ENCODE data around the gene ZNF425.

The ZNF425 gene

GRCh38 chr7:149171892-149172533, 45.9 kb upstream of the ZNF425 start:
- Histone ChIP-seq H3K9me3 (ENCODE audit: insufficient read depth, low read length, severe bottlenecking) (no peaks in the 10 kb centered on the region), H3K36me3 (ENCODE audit: insufficient read depth, low read length) (peaks cover 72% of the 10 kb centered on the region), H2AFZ (ENCODE audit: low read depth, low read length) (no peak overlapping the region), H3K4me1 (ENCODE audit: insufficient read depth, low read length) (no peaks in the 10 kb centered on the region), H3K27me3 (ENCODE audit: insufficient read depth, low read length, poor library complexity) (no peaks in the 10 kb centered on the region), H3K4me2 (ENCODE audit: insufficient read depth, low read length) (no peak overlapping the region), H3K9ac (ENCODE audit: low read depth, low read length) (no peak overlapping the region), H3K27ac (ENCODE audit: low read length) (no peak overlapping the region), H3K4me3 (ENCODE audit: low read depth in 1 of 2, low read length in 2 of 2) (no peak overlapping the region), H3K79me2 (ENCODE audit: insufficient read depth, low read length) (peaks cover 3% of the 10 kb centered on the region; the same call in 1 of the 2 replicates), H4K20me1 (ENCODE audit: insufficient read depth, low read length) (no peaks in the 10 kb centered on the region)
- no peak for ATAC-seq (ENCODE audit: insufficient read depth, low read depth)
- TF ChIP-seq EZH2 (IDR thresholded peaks at IDR 0.05; ENCODE audit: borderline replicate concordance, low read depth, low read length, severe bottlenecking): no peak
- TF ChIP-seq CTCF (IDR thresholded peaks at IDR 0.05; ENCODE audit: borderline replicate concordance, extremely low read depth, low read length, poor library complexity, severe bottlenecking): no peak
- no peak for DNase-seq

- H3K4me3 ChIP-seq (ENCODE audit: low read depth in 1 of 2, low read length in 2 of 2): no peak overlapping the region
- H2AFZ ChIP-seq (ENCODE audit: low read depth, low read length): no peak overlapping the region
- no peak for TF ChIP-seq EZH2 (IDR thresholded peaks at IDR 0.05; ENCODE audit: borderline replicate concordance, low read depth, low read length, severe bottlenecking)
- no peak for TF ChIP-seq CTCF (IDR thresholded peaks at IDR 0.05; ENCODE audit: borderline replicate concordance, extremely low read depth, low read length, poor library complexity, severe bottlenecking)
- H3K79me2 ChIP-seq (ENCODE audit: insufficient read depth, low read length): peaks cover under 1% of the 10 kb centered on the region; the same call in 1 of the 2 replicates
- no peak overlapping the region for H3K4me2 ChIP-seq (ENCODE audit: insufficient read depth, low read length)
- no peaks in the 10 kb centered on the region for H3K9me3 ChIP-seq (ENCODE audit: insufficient read depth, low read length, severe bottlenecking)
- H3K4me1 ChIP-seq (ENCODE audit: insufficient read depth, low read length): no peaks in the 10 kb centered on the region
- H3K27ac ChIP-seq (ENCODE audit: low read length): no peak overlapping the region
- H3K9ac ChIP-seq (ENCODE audit: low read depth, low read length): no peak overlapping the region
- ATAC-seq (ENCODE audit: insufficient read depth, low read depth): no peak
- no peak for DNase-seq
- no peaks in the 10 kb centered on the region for H4K20me1 ChIP-seq (ENCODE audit: insufficient read depth, low read length)
- H3K36me3 ChIP-seq (ENCODE audit: insufficient read depth, low read length): peaks cover 71% of the 10 kb centered on the region
- H3K27me3 ChIP-seq (ENCODE audit: insufficient read depth, low read length, poor library complexity): no peaks in the 10 kb centered on the region
These were observed 40.7 kb upstream of the ZNF425 start for GRCh38 chr7:149166630-149167352.

DNA sequence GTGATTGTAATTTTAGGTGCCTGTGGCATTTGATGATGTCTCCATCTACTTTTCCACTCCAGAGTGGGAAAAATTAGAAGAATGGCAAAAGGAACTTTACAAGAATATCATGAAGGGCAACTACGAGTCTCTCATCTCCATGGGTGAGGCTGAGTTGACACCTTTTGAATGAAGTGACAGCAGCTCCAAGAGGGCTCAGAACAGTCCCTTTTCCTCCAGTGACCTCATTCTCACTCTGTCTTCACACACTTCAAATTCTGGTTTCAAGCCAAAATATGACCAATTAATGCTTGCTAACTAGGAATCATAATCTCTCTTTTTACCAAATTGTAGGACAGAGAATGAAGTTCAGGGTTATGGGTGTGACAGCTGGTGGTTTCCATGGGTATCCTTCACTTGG, 40.0 kb upstream of the ZNF425 start:
- DNase-seq (no peak), ATAC-seq (ENCODE audit: insufficient read depth, low read depth) (no peak)
- Histone ChIP-seq H3K4me3 (ENCODE audit: low read depth in 1 of 2, low read length in 2 of 2) (no peak overlapping the region), H3K36me3 (ENCODE audit: insufficient read depth, low read length) (peaks cover 77% of the 10 kb centered on the region), H4K20me1 (ENCODE audit: insufficient read depth, low read length) (no peaks in the 10 kb centered on the region), H2AFZ (ENCODE audit: low read depth, low read length) (no peak overlapping the region), H3K9me3 (ENCODE audit: insufficient read depth, low read length, severe bottlenecking) (no peaks in the 10 kb centered on the region), H3K79me2 (ENCODE audit: insufficient read depth, low read length) (peaks cover 1% of the 10 kb centered on the region; the same call in 1 of the 2 replicates), H3K4me1 (ENCODE audit: insufficient read depth, low read length) (no peaks in the 10 kb centered on the region), H3K27ac (ENCODE audit: low read length) (no peak overlapping the region), H3K9ac (ENCODE audit: low read depth, low read length) (no peak overlapping the region), H3K27me3 (ENCODE audit: insufficient read depth, low read length, poor library complexity) (no peaks in the 10 kb centered on the region), H3K4me2 (ENCODE audit: insufficient read depth, low read length) (no peak overlapping the region)
- TF ChIP-seq CTCF (IDR thresholded peaks at IDR 0.05; ENCODE audit: borderline replicate concordance, extremely low read depth, low read length, poor library complexity, severe bottlenecking) (no peak), EZH2 (IDR thresholded peaks at IDR 0.05; ENCODE audit: borderline replicate concordance, low read depth, low read length, severe bottlenecking) (no peak)

Measured in DND-41 (cell line).